SK-N-MC (cell line): Measurements from ENCODE around the gene TST.
"Not testable (repeated sequence)": the region's sequence is repeated elsewhere in the genome, so short reads cannot be mapped to it uniquely, and the experiment has no call there.

Source experiments
- DNase-seq: peaks from one replicate; pipeline ENCODE4 v3.0.0-alpha.2; 2011; ENCODE audit warnings: low read depth, low spot score
- H3K27ac ChIP-seq: fragments of 200-600 bp; sonication (generic); 2 replicates; pipeline ENCODE4 v1.5.1; 2016; ENCODE audit warnings: mixed run types
- H3K36me3 ChIP-seq: fragments of 200-600 bp; sonication (generic); 2 replicates; pipeline ENCODE4 v1.6.1; 2017; ENCODE audit warnings: antibody characterized with exemption, low read length, mixed read lengths; ENCODE audit not compliant: insufficient read depth
- H3K4me3 ChIP-seq: fragments of 200-600 bp; sonication (generic); 2 replicates; pipeline ENCODE4 v1.5.1; 2016
- H3K9ac ChIP-seq: fragments of 200-600 bp; sonication (generic); 2 replicates; pipeline ENCODE4 v1.8.0; 2017; ENCODE audit warnings: mixed run types, mixed read lengths; ENCODE audit not compliant: insufficient read length
- H3K9me3 ChIP-seq: fragments of 200-600 bp; sonication (generic); 2 replicates; pipeline ENCODE4 v1.6.1; 2017; ENCODE audit warnings: low read depth, mild to moderate bottlenecking, antibody characterized with exemption, low read length, moderate library complexity, mixed read lengths
- EZH2 ChIP-seq: fragments of 200-600 bp; sonication (generic); IDR thresholded peaks from one replicate; pipeline ENCODE4 v1.6.1; 2017; ENCODE audit warnings: antibody characterized with exemption
- FOXP2 ChIP-seq: optimal IDR thresholded peaks from 2 replicates; pipeline ENCODE3; 2011; ENCODE audit warnings: mild to moderate bottlenecking, moderate library complexity; ENCODE audit not compliant: insufficient read depth; ENCODE audit errors: extremely low read length, control extremely low read depth
- POLR2AphosphoS5 ChIP-seq: IDR thresholded peaks from 2 replicates; pipeline ENCODE4 v1.6.1; 2012; ENCODE audit warnings: mild to moderate bottlenecking, low read depth, low read length, borderline replicate concordance

TST gene

GRCh38 chr22:37002633-37003032, 16.6 kb downstream of the TST start:
- TF ChIP-seq FOXP2 (no peak), POLR2AphosphoS5 (no peak), EZH2 (no peak)
- H3K36me3 ChIP-seq = no peaks in the 10 kb centered on the region
- no peak overlapping the region for H3K9ac ChIP-seq
- DNase-seq = no peak
- H3K4me3 ChIP-seq = no peak overlapping the region
- H3K9me3 ChIP-seq = no peaks in the 10 kb centered on the region
- H3K27ac ChIP-seq = no peak overlapping the region

GRCh38 chr22:37001826-37002225, 17.4 kb downstream of the TST start:
- DNase-seq = no peak
- Histone ChIP-seq H3K4me3 (no peak overlapping the region), H3K27ac (no peak overlapping the region), H3K36me3 (no peaks in the 10 kb centered on the region), H3K9me3 (no peaks in the 10 kb centered on the region), H3K9ac (no peak overlapping the region)
- no peak for TF ChIP-seq POLR2AphosphoS5
- TF ChIP-seq EZH2 = no peak
- no peak for TF ChIP-seq FOXP2

GRCh38 chr22:37000676-37001534, 18.3 kb downstream of the TST start:
- Histone ChIP-seq H3K27ac (no peak overlapping the region), H3K9ac (no peak overlapping the region), H3K4me3 (no peak overlapping the region), H3K9me3 (no peaks in the 10 kb centered on the region), H3K36me3 (no peaks in the 10 kb centered on the region)
- no peak for DNase-seq
- TF ChIP-seq POLR2AphosphoS5 (no peak), EZH2 (no peak), FOXP2 (no peak)

- no peak overlapping the region for H3K9ac ChIP-seq
- H3K4me3 ChIP-seq = no peak overlapping the region
- H3K27ac ChIP-seq = no peak overlapping the region
- no peak for TF ChIP-seq FOXP2
- no peak for TF ChIP-seq POLR2AphosphoS5
- no peak for TF ChIP-seq EZH2
- no peaks in the 10 kb centered on the region for H3K36me3 ChIP-seq
- no peaks in the 10 kb centered on the region for H3K9me3 ChIP-seq
- DNase-seq = no peak
Measured at GRCh38 chr22:36999463-36999862, 19.8 kb downstream of the TST start.

GRCh38 chr22:36998620-36999351, 20.5 kb downstream of the TST start:
- Histone ChIP-seq H3K9me3 (no peaks in the 10 kb centered on the region), H3K4me3 (no peak overlapping the region), H3K9ac (no peak overlapping the region), H3K36me3 (no peaks in the 10 kb centered on the region), H3K27ac (no peak overlapping the region)
- TF ChIP-seq POLR2AphosphoS5 (no peak), FOXP2 (no peak), EZH2 (no peak)
- DNase-seq = no peak

GRCh38 chr22:36997746-36998145, 21.5 kb downstream of the TST start:
- H3K9me3 ChIP-seq = no peaks in the 10 kb centered on the region
- H3K9ac ChIP-seq = no peak overlapping the region
- H3K36me3 ChIP-seq = no peaks in the 10 kb centered on the region
- TF ChIP-seq EZH2 = no peak
- no peak for TF ChIP-seq POLR2AphosphoS5
- no peak for TF ChIP-seq FOXP2
- no peak overlapping the region for H3K27ac ChIP-seq
- DNase-seq = no peak
- no peak overlapping the region for H3K4me3 ChIP-seq

GRCh38 chr22:36991206-36991605, 28.0 kb downstream of the TST start:
- Histone ChIP-seq H3K9me3 (no peaks in the 10 kb centered on the region), H3K27ac (no peak overlapping the region)
- no peak for DNase-seq

GRCh38 chr22:36990457-36990856, 28.8 kb downstream of the TST start:
- Histone ChIP-seq H3K36me3 (no peaks in the 10 kb centered on the region), H3K27ac (no peak overlapping the region), H3K9ac (no peak overlapping the region), H3K4me3 (no peak overlapping the region), H3K9me3 (no peaks in the 10 kb centered on the region)
- DNase-seq = no peak
- no peak for TF ChIP-seq EZH2
- TF ChIP-seq FOXP2 = no peak
- no peak for TF ChIP-seq POLR2AphosphoS5

More at GRCh38 chr22:36991206-36991605, 28.0 kb downstream of the TST start:
- H3K4me3 ChIP-seq = no peak overlapping the region
- TF ChIP-seq POLR2AphosphoS5 (no peak), EZH2 (no peak), FOXP2 (no peak)
- no peak overlapping the region for H3K9ac ChIP-seq
- no peaks in the 10 kb centered on the region for H3K36me3 ChIP-seq

- DNase-seq = not testable (repeated sequence)
Measured at GRCh38 chr22:36989012-36989411, 30.2 kb downstream of the TST start.

More at GRCh38 chr22:36989012-36989411, 30.2 kb downstream of the TST start:
- H3K9ac ChIP-seq, H3K27ac ChIP-seq, H3K9me3 ChIP-seq, H3K36me3 ChIP-seq, H3K4me3 ChIP-seq: not testable (repeated sequence)
